Germinal center (tissue), 1 donor: ENCODE data around the gene GNB1L.

Experiments
- DNase-seq: peaks from one replicate; pipeline ENCODE4 v3.0.0; 2012; ENCODE audit warnings: mixed read lengths, low spot score

Gene GNB1L

DNA sequence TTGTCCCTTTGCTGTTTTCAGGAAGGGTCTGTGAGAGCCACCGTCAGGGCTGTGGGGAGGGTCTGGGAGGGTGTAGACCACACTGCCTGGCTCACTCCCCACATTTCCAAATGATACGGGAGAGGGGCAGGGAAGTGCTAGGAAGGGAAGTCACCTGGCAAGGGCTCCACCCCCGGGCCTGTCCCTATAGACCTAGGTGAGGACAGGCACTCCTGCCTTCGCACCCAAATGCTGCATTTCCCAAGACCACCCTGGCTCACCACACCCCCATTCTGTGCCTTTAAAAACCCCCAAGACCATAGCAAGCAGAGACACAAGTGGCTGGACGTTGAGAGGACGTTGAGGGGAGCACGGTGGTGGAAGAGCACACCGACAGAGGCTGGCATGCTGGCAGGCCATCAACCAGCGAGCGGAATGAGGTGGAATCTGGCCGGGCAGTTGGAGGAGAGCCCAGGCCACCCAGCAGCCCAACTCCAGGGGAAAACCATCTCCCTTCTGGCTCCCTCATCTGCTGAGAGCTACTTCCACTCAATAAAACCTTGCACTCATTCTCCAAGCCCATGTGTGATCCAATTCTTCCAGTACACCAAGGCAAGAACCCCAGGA, 45.7 kb downstream of the GNB1L start:
- DNase-seq: no peak

DNA sequence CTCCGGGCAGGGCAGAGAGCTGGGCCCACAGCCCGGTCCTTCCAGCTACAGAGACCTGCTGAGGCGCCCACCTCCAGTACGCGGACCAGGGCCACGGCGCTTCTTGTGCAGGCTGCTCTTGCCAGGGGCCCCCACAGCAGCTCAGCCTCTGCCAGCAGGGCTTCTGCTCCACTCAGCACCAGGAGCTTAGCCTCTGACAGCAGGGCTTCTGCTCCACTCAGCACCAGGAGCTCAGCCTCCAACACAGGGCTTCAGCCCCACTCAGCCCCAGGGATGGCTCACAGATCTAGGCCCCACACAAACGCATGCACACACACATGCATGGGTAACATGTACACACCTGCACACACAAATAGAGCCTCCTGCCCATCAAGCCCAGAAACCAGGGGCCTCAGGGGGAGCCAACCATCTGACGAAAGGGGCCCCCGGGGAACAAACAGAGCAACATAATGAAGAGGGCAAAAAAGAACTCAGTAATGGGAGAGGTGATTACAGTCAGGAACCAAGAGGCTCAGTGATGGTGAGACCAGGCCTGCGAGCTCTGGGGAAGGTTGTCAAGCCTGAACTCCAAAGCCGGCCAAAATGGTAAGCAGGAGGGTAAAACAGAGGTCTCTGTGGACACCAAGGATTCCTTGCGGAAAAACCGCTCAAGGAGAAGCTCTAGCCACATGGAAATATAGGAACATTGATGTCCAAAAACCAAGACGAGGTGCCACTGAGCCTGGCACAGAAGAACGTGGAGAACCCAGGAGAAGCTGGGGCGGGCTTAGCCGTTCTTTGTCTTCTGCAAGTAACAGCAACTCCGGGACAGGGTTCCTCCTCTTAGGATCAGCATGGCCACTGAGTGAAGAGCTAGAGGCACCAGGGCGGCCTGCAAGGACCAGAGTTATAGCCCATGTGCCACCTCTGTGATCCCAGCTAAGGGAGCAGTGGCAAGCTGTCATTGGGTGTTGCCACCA, 46.5 kb downstream of the GNB1L start:
- no peak for DNase-seq

GRCh38 chr22:19807161-19807913, 47.3 kb downstream of the GNB1L start:
- DNase-seq: no peak

- DNase-seq: no peak
These were observed 48.2 kb downstream of the GNB1L start for GRCh38 chr22:19806213-19807160.

DNA sequence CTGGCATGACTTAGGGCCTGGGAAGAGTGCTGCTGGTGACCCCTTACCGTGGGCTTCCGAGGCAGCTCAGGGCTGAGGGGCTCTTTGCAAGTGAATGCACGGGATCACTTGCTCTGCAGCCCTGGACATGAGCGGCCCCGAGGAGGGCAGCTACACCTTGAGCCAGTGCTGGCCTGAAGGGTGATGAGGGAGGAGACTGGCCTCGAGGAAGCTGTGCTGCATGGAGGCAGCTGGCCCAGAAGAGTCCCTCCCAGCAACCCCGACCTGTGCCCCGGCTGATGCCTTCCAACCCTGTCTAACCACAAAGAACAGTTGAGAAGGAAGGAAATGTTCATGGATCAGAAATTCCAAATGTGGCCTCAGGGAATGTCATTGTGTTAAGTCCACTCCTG, 48.9 kb downstream of the GNB1L start:
- no peak for DNase-seq

DNA sequence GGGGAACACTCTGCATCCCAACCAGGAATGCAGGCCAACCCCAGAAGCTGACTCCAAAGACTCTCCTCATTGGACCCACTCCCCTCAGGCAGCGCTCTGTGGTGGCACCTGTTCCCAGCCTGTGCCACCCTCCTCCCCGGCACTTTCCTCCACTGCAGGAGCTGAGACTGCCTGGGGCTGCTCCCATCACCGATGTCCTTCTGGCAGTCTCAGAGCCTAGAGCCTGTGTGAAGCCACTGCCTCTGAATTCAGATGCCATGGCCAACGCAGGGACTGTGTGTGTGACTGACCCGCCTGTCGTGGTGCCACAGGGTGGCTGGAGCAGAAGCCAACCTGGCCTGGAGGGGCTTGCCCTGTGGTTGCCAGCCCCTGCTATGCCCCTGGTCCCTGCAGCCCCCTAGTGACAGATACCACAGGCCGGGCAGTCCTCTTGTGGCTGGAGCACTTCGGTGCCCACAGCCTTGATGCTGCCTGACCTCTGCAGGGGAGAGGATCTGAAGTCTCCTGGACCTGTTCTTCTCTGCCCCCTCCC, 50.9 kb downstream of the GNB1L start:
- no peak for DNase-seq

DNA sequence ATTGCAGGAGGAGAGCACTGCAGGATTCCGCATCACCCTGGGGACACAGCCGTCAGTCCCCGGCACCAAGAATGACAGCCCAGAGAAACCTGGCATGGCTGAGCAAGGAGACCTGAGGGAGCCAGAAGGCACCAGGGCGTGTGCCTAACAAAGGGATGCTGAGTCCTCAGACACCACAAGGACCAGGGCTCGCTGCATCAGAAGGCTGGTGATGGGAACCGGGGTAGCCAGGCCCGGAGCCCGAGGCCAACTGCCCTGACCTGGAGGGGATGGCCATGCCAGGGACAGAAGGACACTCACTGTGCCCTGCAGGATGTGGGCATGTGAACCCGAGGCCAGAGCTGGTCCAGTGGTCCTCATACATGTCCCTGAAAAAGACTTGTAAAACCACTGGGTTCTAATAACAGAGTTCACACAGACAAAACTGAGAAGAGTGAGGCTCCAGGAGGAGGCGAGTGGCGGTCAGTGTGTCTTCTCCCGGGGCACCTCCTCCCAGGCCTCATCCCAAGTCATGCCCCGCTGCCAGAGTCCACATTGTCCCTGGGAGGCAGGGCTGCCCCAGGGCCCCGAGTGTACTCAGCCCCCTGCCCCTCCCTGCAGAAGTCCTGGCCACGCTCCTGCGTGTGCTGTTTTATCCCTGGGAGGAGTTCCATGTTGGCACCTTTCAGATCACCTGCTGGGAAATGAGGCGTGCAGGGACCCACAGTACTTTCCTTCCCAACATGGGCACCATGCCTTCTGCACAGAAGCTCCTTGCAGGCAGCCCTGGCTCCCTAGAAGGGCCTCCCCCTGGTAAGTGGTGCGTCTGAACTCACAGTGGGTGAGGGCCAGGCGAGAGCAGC, 51.6 kb downstream of the GNB1L start:
- no peak for DNase-seq

DNA sequence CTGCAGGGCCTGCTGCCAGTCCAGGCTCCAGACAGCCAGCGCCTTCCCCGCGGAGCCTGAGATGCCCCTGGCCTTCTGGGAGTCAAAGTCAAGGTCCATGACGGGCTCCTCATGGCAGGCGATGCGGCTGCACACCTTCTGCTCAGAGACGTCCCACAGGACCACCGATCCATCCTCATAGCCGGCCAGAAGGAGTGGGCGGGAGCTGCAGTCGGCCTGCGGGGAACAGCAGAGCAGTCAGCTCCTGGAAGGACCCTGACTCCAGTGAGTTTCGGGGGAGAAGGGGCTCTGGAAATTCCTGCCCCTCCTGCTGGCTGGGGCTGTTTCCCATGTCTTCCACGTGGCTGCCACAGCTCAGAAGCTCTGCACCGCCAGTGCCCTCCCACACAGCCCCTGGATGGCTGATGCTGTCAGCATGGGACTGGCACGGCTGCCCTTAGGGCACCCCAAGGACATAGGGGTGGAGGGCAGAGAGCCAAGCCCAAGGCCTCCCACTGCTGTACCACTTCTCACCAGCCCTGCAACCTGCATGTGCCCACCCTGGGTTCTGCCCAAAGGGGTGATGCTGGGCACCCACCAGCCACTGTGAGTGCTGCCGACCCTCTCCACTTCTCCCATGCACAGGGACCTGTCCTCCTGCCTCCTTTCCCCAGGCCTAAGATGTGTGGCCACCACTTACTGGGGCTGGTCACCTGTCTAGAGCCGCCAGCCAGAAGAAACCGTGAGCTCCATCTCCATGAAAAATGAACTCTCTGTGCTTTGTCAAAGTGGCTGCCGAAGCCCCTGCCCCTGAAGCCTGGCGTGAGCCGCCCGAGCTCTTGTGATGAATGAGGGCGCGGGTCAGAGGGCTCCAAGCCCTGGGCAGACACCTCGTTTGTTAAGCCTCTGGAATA, 52.4 kb downstream of the GNB1L start:
- DNase-seq: no peak

GRCh38 chr22:19801340-19802000, 53.2 kb downstream of the GNB1L start:
- DNase-seq: no peak

- no peak for DNase-seq
These were observed 53.9 kb downstream of the GNB1L start for GRCh38 chr22:19800761-19801244.

DNA sequence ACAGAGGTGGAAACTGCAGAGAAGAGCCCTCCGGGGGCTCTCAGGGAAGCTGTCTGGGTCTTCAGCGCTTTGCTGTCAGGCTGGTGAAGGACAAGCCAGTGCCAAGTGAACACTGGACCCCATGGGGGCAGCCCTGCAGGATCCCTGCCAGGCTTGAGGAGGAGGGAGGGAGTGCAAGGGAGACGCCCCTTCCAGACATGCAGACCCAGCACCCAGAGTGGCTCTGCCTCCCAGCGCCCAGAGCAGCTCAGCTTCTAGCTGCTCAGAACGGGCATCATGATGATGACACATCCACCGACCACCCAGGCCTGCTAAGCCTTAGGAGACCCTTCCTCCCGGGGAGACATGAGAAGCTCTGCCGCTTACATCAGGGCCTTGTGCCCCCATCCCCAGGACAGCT, 54.4 kb downstream of the GNB1L start:
- no peak for DNase-seq

DNA sequence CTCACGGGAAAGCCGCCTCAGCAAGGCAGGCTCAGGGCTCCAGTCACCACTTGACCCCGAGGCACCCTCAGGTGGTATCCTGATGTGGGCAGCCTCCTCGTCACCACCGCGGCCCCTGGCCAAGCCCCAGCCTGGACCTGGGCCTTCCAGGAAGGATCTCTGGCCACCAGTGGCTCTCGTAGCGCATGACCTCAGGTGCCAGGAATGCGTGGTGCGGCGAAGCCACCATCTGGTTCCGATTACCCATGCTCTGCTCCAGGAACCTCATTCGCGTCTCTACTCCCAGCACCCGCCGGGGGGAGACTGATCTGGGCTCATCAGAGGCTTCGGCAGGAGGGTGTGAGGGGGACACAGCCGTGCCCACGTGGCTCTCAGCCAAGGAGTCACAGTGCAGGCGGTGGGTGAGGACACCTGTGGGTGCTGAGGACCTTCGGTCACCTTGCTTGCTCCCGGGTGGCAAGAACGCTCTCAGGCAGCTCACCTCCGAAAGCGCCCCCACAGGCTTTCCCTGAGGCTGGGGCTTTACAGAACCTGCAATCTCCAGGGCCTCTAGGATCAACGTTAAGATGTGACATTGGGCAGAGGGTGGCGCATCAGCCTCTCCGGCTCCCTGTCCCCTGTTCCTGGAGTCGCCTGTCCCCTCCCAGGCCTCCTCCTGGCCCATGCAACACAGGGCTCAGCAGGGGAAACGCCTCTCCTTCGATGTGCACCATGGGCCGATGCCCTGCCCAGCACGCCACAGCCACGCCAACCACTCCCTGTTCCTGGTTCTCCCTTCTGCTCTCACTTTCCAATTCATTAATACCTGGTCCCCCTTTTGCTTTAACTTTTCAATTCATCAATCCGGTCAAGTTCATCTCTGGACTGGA, 55.1 kb downstream of the GNB1L start:
- no peak for DNase-seq

DNA sequence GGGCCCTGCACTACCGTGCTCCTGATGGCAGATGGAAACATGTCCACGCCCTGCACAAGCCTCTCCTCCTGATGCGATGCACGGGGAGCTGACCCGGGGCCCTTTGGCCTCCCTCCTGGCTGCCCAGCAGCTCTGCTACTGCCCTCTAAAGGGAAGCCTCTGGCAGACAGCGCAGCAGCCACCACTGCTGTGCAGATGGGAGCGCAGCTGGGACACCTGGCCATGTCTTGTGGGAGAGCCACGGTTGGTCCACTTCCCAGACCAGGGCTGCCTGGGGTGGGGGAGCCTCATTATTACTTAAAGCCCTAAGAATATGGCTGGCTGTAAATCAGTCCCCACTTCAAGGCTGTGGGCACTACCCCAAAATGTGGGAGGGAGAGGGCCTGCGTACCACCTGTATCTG, 55.8 kb downstream of the GNB1L start:
- DNase-seq: no peak

DNA sequence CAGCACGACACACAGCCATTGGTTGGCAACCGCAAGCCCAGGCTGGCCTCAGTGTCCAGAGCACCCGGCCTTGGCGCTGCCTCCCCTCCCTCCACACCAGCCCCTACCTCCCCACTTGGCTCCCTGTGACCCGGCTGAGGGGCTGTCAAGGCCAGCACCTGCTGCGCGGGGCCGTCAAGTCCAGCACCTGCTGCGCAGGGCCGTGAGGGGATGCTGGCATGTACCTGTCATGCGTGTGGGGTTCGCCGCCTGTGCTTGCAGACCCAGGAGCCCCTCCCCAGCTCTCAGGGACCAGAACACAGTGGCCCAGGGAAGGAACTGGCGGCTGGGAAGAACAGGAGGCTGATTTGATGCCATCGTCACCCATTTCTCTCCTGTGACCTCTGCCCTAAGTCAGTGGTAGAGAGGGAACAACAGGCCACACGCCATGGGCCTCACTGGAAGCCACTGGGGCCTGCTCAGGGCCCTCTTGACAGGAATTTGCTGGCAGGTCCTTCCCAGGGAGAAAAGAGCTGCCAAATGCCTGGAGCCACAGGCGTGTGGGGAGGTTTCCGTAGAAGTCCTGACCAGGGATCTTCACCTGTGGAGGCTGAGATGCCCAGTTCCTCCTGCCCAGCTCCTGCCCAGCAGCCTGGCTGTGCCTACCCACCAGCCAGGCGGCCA, 56.5 kb downstream of the GNB1L start:
- DNase-seq: no peak

GRCh38 chr22:19797086-19798002, 57.3 kb downstream of the GNB1L start:
- no peak for DNase-seq

DNA sequence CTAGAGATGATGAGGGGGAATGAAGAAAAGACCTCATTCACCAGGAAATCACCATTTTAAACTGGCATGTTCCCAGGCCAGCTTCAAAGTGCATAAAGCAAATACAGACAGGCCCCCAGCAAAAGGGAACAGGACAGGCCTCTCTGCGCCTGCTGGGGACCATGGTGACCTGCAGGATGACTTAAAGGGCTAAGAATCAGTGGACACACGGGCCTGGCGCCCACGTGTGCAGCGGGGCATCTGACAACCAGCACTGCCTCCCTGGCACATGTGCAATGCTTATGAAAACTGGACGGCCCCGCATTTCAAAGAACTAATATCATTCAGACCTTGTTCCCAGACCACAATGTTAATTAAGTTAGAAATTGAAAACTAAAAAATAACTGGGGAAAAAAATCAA, 58.5 kb downstream of the GNB1L start:
- no peak for DNase-seq
